ENCODE results near the gene LKAAEAR1. TPM values are rescaled to one million over a fixed set of nuclear protein-coding genes. Genes with fewer than 3 reads are reported as not detected.

The LKAAEAR1 gene
- total and polyA plus RNA-seq, 2 of the 13 experiments (the other 11 are each of a cell fraction or from before 2014, with no cell fraction given), result not detected

DNA sequence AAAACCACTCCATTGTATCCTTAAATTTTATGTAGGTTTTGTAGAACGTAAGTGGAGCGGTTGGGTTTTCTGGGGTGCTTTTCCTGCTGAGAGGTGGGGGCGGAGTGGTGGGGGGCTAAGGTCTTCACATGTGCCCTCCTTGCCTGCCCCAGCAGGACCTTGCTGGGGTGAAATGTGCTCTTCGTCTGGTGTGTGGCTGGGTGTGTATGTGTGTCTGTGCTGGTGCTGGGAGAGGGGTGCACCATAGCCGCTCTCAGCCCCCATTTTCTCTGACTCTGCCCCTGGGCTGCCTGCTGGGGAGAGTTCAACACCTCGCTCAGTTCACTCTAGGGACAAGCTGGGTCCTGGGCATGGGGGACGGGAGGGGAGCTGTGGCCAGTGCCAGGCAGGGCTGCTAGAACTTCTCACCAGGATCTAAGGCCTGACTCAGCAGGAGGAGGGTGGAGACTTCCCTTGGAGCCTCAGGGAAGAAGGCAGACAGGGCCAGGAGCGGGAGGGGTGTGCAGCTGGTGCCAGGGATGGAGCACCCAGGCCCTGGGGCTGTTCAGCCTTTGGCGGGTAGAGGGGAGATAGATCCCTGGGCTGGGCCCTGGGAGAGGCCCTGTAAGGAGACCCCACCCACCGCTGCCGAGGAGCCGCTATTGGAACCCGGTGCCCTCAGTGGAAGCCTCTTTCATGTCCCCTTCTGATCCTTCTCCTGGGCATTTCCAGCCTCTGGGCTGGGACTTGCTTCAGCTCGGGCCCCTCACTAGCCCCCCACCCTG lies 39.5 kb downstream of the LKAAEAR1 start (continued):
- TF ChIP-seq, protein P1, sequence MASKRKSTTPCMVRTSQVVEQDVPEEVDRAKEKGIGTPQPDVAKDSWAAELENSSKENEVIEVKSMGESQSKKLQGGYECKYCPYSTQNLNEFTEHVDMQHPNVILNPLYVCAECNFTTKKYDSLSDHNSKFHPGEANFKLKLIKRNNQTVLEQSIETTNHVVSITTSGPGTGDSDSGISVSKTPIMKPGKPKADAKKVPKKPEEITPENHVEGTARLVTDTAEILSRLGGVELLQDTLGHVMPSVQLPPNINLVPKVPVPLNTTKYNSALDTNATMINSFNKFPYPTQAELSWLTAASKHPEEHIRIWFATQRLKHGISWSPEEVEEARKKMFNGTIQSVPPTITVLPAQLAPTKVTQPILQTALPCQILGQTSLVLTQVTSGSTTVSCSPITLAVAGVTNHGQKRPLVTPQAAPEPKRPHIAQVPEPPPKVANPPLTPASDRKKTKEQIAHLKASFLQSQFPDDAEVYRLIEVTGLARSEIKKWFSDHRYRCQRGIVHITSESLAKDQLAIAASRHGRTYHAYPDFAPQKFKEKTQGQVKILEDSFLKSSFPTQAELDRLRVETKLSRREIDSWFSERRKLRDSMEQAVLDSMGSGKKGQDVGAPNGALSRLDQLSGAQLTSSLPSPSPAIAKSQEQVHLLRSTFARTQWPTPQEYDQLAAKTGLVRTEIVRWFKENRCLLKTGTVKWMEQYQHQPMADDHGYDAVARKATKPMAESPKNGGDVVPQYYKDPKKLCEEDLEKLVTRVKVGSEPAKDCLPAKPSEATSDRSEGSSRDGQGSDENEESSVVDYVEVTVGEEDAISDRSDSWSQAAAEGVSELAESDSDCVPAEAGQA (IDR thresholded peaks at IDR 0.05; ENCODE audit: low read depth), result no peak
- TF ChIP-seq, protein P1 (CRISPR knock-in tag; IDR thresholded peaks at IDR 0.05; ENCODE audit: borderline replicate concordance), result no peak
- TF ChIP-seq ZNF776 (CRISPR knock-in tag; IDR thresholded peaks at IDR 0.05) (no peak), TOPORS (CRISPR knock-in tag; IDR thresholded peaks at IDR 0.05) (no peak), CHCHD3 (CRISPR knock-in tag; IDR thresholded peaks at IDR 0.05) (no peak; the same call in 1 of the 2 replicates), CENPX (CRISPR knock-in tag; IDR thresholded peaks at IDR 0.05) (no peak), ZNF333 (CRISPR knock-in tag; IDR thresholded peaks at IDR 0.05; ENCODE audit: borderline replicate concordance) (no peak), ETV6 (CRISPR knock-in tag; conservative IDR thresholded peaks at IDR 0.05) (no peak), KLF9 (CRISPR knock-in tag; IDR thresholded peaks at IDR 0.05; ENCODE audit: low read depth) (no peak), MIXL1 (CRISPR knock-in tag; IDR thresholded peaks at IDR 0.05) (no peak)
- TF ChIP-seq, protein P2, sequence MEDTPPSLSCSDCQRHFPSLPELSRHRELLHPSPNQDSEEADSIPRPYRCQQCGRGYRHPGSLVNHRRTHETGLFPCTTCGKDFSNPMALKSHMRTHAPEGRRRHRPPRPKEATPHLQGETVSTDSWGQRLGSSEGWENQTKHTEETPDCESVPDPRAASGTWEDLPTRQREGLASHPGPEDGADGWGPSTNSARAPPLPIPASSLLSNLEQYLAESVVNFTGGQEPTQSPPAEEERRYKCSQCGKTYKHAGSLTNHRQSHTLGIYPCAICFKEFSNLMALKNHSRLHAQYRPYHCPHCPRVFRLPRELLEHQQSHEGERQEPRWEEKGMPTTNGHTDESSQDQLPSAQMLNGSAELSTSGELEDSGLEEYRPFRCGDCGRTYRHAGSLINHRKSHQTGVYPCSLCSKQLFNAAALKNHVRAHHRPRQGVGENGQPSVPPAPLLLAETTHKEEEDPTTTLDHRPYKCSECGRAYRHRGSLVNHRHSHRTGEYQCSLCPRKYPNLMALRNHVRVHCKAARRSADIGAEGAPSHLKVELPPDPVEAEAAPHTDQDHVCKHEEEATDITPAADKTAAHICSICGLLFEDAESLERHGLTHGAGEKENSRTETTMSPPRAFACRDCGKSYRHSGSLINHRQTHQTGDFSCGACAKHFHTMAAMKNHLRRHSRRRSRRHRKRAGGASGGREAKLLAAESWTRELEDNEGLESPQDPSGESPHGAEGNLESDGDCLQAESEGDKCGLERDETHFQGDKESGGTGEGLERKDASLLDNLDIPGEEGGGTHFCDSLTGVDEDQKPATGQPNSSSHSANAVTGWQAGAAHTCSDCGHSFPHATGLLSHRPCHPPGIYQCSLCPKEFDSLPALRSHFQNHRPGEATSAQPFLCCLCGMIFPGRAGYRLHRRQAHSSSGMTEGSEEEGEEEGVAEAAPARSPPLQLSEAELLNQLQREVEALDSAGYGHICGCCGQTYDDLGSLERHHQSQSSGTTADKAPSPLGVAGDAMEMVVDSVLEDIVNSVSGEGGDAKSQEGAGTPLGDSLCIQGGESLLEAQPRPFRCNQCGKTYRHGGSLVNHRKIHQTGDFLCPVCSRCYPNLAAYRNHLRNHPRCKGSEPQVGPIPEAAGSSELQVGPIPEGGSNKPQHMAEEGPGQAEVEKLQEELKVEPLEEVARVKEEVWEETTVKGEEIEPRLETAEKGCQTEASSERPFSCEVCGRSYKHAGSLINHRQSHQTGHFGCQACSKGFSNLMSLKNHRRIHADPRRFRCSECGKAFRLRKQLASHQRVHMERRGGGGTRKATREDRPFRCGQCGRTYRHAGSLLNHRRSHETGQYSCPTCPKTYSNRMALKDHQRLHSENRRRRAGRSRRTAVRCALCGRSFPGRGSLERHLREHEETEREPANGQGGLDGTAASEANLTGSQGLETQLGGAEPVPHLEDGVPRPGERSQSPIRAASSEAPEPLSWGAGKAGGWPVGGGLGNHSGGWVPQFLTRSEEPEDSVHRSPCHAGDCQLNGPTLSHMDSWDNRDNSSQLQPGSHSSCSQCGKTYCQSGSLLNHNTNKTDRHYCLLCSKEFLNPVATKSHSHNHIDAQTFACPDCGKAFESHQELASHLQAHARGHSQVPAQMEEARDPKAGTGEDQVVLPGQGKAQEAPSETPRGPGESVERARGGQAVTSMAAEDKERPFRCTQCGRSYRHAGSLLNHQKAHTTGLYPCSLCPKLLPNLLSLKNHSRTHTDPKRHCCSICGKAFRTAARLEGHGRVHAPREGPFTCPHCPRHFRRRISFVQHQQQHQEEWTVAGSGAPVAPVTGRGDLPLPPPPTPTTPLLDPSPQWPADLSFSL (CRISPR knock-in tag; IDR thresholded peaks at IDR 0.05), result peak; percentile 54; the same call in 1 of the 2 replicates
- TF ChIP-seq, protein P3, sequence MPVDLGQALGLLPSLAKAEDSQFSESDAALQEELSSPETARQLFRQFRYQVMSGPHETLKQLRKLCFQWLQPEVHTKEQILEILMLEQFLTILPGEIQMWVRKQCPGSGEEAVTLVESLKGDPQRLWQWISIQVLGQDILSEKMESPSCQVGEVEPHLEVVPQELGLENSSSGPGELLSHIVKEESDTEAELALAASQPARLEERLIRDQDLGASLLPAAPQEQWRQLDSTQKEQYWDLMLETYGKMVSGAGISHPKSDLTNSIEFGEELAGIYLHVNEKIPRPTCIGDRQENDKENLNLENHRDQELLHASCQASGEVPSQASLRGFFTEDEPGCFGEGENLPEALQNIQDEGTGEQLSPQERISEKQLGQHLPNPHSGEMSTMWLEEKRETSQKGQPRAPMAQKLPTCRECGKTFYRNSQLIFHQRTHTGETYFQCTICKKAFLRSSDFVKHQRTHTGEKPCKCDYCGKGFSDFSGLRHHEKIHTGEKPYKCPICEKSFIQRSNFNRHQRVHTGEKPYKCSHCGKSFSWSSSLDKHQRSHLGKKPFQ (CRISPR knock-in tag; IDR thresholded peaks at IDR 0.05; ENCODE audit: insufficient replicate concordance), result no peak
- TF ChIP-seq, protein P4, sequence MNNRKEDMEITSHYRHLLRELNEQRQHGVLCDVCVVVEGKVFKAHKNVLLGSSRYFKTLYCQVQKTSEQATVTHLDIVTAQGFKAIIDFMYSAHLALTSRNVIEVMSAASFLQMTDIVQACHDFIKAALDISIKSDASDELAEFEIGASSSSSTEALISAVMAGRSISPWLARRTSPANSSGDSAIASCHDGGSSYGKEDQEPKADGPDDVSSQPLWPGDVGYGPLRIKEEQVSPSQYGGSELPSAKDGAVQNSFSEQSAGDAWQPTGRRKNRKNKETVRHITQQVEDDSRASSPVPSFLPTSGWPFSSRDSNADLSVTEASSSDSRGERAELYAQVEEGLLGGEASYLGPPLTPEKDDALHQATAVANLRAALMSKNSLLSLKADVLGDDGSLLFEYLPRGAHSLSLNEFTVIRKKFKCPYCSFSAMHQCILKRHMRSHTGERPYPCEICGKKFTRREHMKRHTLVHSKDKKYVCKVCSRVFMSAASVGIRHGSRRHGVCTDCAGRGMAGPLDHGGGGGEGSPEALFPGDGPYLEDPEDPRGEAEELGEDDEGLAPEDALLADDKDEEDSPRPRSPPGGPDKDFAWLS (CRISPR knock-in tag; IDR thresholded peaks at IDR 0.05; ENCODE audit: borderline replicate concordance), result no peak

Data from HepG2 (cell line).